Panc1 (cell line): ENCODE results near the gene FBF1. TPM values are rescaled to one million over a fixed set of nuclear protein-coding genes. Genes with fewer than 3 reads are reported as not detected.

Experiments used
- ATAC-seq: fragments of 200-7000 bp; cut with Tn5 transposase; 2 replicates; pipeline ENCODE4 v1.9.1; 2020; ENCODE audit warnings: mild to moderate bottlenecking, moderate library complexity
- BruUV-seq: library from RNA; stranded (reverse); fragments of 400-500 nt; replicated peaks from 2 replicates; lab custom pipeline; 2021; lab: Mats Ljungman, UMichigan
- CTCF ChIA-PET: fragments of 300-600 bp; sonication (Branson Sonifier 250); formaldehyde crosslinking; loops from one replicate; lab custom pipeline; 2022; ENCODE audit warnings: antibody characterized with exemption; lab: Charles Lee
- POLR2A ChIA-PET: fragments of 300-600 bp; sonication (Branson Sonifier 250); formaldehyde crosslinking; loops from one replicate; lab custom pipeline; 2022; ENCODE audit warnings: antibody characterized with exemption; lab: Charles Lee
- DNase-seq: peaks from one replicate; pipeline ENCODE4 v3.0.0-alpha.2; 2010; ENCODE audit warnings: low read depth, low spot score
- H3K27ac ChIP-seq: 2 replicates; pipeline ENCODE4 v1.5.1; 2011; ENCODE audit warnings: mild to moderate bottlenecking, low read length, inconsistent platforms
- H3K27me3 ChIP-seq: fragments of 200-500 bp; sonication (Bioruptor generic); 2 replicates; pipeline ENCODE4 v1.6.0; 2014; ENCODE audit warnings: low read length, inconsistent platforms; ENCODE audit not compliant: control insufficient read depth, insufficient read depth
- H3K36me3 ChIP-seq: fragments of 200-500 bp; sonication (Bioruptor generic); 2 replicates; pipeline ENCODE4 v1.5.1; 2014; ENCODE audit warnings: inconsistent platforms, mild to moderate bottlenecking, low read length, moderate library complexity; ENCODE audit not compliant: control insufficient read depth, insufficient read depth
- H3K4me1 ChIP-seq: 2 replicates; pipeline ENCODE4 v1.5.1; 2011; ENCODE audit warnings: inconsistent platforms, mild to moderate bottlenecking, low read length, moderate library complexity; ENCODE audit not compliant: control insufficient read depth, insufficient read depth
- H3K4me3 ChIP-seq, 2 experiments: 2 replicates each; pipeline ENCODE4 v1.5.1; 2011 to 2012; ENCODE audit warnings: low read depth in 2 of 2, low read length in 2 of 2, mild to moderate bottlenecking in 2 of 2, inconsistent platforms in 1 of 2, moderate library complexity in 1 of 2
- H3K9me3 ChIP-seq: fragments of 200-500 bp; sonication (Bioruptor generic); 2 replicates; pipeline ENCODE4 v1.5.1; 2014; ENCODE audit warnings: low read depth, mild to moderate bottlenecking, inconsistent platforms, low read length, moderate library complexity; ENCODE audit not compliant: control insufficient read depth, insufficient read depth
- CTCF ChIP-seq: fragments of 450-650 bp; IDR thresholded peaks from 2 replicates; pipeline ENCODE4 v1.5.1; 2017; ENCODE audit warnings: mild to moderate bottlenecking
- POLR2AphosphoS5 ChIP-seq: IDR thresholded peaks from 2 replicates; pipeline ENCODE4 v1.6.1; 2012; ENCODE audit warnings: mild to moderate bottlenecking, low read depth, low read length, moderate library complexity
- SIN3A ChIP-seq: IDR thresholded peaks from 2 replicates; pipeline ENCODE4 v1.6.1; 2012; ENCODE audit warnings: low read depth, mild to moderate bottlenecking, low read length, moderate library complexity, borderline replicate concordance; ENCODE audit not compliant: insufficient read depth
- TCF7L2 ChIP-seq: IDR thresholded peaks from 2 replicates; pipeline ENCODE4 v1.6.1; 2011; ENCODE audit warnings: mild to moderate bottlenecking, low read depth, low read length, inconsistent platforms
- in situ Hi-C: cut with HindIII; loops from 2 replicates; pipeline ENCODE4 v1.10.0; 2016; ENCODE audit warnings: low sequenced_read_pairs, low pct_unique_long_range_greater_than_20kb
- intact Hi-C: fragments of 100-400 bp; cut with micrococcal nuclease; formaldehyde crosslinking; loops from one replicate; pipeline ENCODE4 v1.10.0; 2022; ENCODE audit not compliant: unreplicated experiment
- total RNA-seq: library from RNA; stranded (reverse); gene quantifications from one replicate; pipeline ENCODE4 v1.2.1, GENCODE V29; 2021; ENCODE audit not compliant: unreplicated experiment
- TF ChIP-seq, protein P1 (sequence below), 2 experiments: IDR thresholded peaks; 2 replicates each; pipeline ENCODE4 v1.6.1; 2011 to 2012; ENCODE audit warnings: low read depth in 2 of 2, control low read depth in 1 of 2, low read length in 1 of 2, mild to moderate bottlenecking in 1 of 2, moderate library complexity in 1 of 2; ENCODE audit not compliant: insufficient read depth in 1 of 2

Gene FBF1
- total RNA-seq, 1 experiment from 2014 or later: 32.5 TPM

- Histone ChIP-seq H3K4me1 (no peaks in the 10 kb centered on the region), H3K4me3 (no peak overlapping the region), H3K36me3 (no peaks in the 10 kb centered on the region), H3K9me3 (no peaks in the 10 kb centered on the region), H3K27me3 (no peaks in the 10 kb centered on the region), H3K27ac (no peak overlapping the region)
- DNase-seq: no peak
- TF ChIP-seq SIN3A (no peak), CTCF (no peak), TCF7L2 (no peak), POLR2AphosphoS5 (no peak)
- TF ChIP-seq, protein P1, sequence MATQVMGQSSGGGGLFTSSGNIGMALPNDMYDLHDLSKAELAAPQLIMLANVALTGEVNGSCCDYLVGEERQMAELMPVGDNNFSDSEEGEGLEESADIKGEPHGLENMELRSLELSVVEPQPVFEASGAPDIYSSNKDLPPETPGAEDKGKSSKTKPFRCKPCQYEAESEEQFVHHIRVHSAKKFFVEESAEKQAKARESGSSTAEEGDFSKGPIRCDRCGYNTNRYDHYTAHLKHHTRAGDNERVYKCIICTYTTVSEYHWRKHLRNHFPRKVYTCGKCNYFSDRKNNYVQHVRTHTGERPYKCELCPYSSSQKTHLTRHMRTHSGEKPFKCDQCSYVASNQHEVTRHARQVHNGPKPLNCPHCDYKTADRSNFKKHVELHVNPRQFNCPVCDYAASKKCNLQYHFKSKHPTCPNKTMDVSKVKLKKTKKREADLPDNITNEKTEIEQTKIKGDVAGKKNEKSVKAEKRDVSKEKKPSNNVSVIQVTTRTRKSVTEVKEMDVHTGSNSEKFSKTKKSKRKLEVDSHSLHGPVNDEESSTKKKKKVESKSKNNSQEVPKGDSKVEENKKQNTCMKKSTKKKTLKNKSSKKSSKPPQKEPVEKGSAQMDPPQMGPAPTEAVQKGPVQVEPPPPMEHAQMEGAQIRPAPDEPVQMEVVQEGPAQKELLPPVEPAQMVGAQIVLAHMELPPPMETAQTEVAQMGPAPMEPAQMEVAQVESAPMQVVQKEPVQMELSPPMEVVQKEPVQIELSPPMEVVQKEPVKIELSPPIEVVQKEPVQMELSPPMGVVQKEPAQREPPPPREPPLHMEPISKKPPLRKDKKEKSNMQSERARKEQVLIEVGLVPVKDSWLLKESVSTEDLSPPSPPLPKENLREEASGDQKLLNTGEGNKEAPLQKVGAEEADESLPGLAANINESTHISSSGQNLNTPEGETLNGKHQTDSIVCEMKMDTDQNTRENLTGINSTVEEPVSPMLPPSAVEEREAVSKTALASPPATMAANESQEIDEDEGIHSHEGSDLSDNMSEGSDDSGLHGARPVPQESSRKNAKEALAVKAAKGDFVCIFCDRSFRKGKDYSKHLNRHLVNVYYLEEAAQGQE (IDR thresholded peaks at IDR 0.05; ENCODE audit: insufficient read depth in 1 of 2, low read depth in 2 of 2, low read length in 1 of 2): no peak
- ATAC-seq: no peak
- in situ Hi-C loops: loop anchor here (25.0 kb wide), 1 partner anchor 137 kb away; the partner anchor contains the start of genes GALR2 and SRP68
- no TSS peak for BruUV-seq
- intact Hi-C loops: no loop called here
- POLR2A ChIA-PET: interaction anchor here (0.6 kb wide), 1 partner anchor 20 kb away, joined by 5 read pairs; no protein-coding TSS in a partner anchor
- CTCF ChIA-PET: no interaction called here
Observed at GRCh38 chr17:75925103-75925502, 15.7 kb downstream of the FBF1 start.

DNA sequence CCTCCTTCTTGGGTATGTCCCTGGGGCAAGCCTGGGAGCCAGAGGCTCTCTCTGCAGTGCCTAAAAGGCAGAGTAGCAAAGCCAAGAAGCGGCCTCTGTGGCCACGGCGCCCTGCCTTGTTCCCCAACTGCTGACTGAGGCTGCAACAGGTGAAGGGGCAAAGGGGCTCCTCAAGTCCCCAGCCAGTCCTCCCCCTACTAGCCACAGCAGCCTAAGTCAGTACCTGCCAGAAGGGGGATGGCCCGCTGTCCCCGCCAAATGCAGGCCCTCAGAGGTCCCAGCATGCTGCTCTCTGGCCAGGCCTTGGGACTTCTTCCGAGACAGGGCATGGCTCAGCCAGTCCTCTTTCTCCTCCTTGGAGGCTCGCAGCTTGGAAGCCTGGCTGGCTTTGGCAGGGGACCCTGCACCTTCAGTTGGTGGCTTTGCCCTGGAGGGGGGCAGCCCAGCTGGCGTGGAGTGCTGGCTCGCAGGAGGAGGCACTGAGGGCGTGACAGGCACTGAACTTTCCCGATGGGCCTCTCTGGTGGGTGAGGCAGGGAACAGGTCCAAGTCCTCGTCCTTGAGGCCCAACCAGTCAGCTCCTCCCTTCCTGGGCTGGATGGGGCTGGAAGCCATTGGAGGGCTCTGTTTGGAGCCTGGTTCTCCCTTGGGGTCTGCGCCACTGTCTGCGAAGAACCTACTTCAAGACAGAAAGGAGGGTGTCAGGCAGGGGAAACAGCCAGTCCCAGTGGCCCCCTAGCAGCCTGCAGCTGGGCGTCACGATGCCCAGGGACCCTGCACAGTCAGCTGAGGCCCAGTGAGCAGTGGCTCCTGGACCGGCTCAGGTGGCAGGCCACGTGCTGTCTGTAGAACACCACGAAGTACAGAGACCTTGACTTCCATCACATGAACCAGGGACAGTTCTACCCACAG lies 17.6 kb downstream of the FBF1 start:
- no peaks in the 10 kb centered on the region for H3K9me3 ChIP-seq
- intact Hi-C loops: no loop called here
- no peak for DNase-seq
- CTCF ChIA-PET: interaction anchor here (0.6 kb wide), 1 partner anchor 198 kb away, joined by 4 read pairs; no protein-coding TSS in a partner anchor
- BruUV-seq: no TSS peak
- TF ChIP-seq CTCF (no peak), SIN3A (no peak), TCF7L2 (no peak), POLR2AphosphoS5 (no peak)
- TF ChIP-seq, protein P1 (IDR thresholded peaks at IDR 0.05; ENCODE audit: insufficient read depth in 1 of 2, low read depth in 2 of 2, low read length in 1 of 2): no peak
- H3K4me3 ChIP-seq: no peak overlapping the region
- no peak overlapping the region for H3K27ac ChIP-seq
- no peaks in the 10 kb centered on the region for H3K36me3 ChIP-seq
- H3K4me1 ChIP-seq: no peaks in the 10 kb centered on the region
- H3K27me3 ChIP-seq: no peaks in the 10 kb centered on the region
- no peak for ATAC-seq
- in situ Hi-C loops: no loop called here
- POLR2A ChIA-PET: no interaction called here
